GM15510 (cell line): ENCODE data around the gene SGMS1.

ENCODE experiments used
- POLR2A ChIP-seq: IDR thresholded peaks from 3 replicates; pipeline ENCODE4 v1.6.1; 2011; ENCODE audit warnings: borderline replicate concordance; ENCODE audit not compliant: insufficient read length; ENCODE audit errors: extremely low read depth

SGMS1 gene

GRCh38 chr10:50304660-50305059 is 319.1 kb downstream of the SGMS1 start:
- no peak for TF ChIP-seq POLR2A

- no peak for TF ChIP-seq POLR2A
Measured at GRCh38 chr10:50299948-50300669, 323.6 kb downstream of the SGMS1 start.

DNA sequence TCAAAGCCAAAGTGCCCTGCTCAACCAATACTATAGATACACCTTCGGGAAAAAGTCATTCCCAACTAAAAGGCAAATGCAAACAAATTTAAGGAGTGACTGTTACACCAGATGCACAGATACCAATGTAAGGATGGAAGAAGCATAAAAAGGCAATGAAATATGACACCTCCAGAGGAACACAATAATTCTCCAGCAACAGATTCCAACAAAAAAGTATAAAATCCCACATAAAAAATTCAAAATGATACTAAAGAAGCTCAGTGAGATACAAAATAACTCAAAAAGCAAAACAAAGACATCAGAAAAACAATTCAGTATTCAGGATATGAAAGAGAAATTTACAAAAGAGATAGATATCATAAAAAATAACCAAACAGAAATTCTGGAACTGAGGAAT is 328.4 kb downstream of the SGMS1 start:
- no peak for TF ChIP-seq POLR2A

- TF ChIP-seq POLR2A: no peak
Measured at GRCh38 chr10:50294582-50294981, 329.2 kb downstream of the SGMS1 start.

GRCh38 chr10:50293513-50294313 is 330.0 kb downstream of the SGMS1 start:
- TF ChIP-seq POLR2A: no peak

DNA sequence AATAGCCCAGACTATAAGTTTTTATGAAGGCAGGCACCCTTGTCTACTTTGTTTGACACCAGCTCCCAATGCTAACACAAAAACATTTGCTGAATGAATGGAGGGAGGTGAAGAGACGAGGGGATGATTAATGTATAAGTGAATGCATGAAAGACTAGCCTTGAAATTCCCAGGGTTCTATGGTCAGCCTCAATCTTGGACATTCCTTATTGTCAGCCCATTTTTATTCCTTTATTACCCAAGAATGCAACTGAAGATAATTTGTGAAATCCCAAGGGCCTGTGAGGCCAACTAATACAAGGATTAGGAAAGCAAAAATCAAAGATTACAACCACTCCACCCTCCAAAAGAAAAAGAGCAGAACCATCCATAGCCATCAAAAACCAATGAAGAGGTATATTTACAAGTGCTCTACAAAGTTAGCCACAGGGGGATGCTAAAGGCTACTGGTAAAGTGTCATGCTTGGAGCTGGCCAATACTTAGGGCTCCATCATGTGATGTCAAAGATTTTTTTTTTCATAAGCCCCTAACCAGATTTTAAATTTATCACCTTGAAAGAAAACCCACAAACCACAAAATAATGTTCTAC is 332.4 kb downstream of the SGMS1 start:
- TF ChIP-seq POLR2A: no peak

- TF ChIP-seq POLR2A: no peak
Measured at GRCh38 chr10:50289196-50289595, 334.6 kb downstream of the SGMS1 start.

- no peak for TF ChIP-seq POLR2A
Measured at GRCh38 chr10:50286996-50287803, 336.6 kb downstream of the SGMS1 start.

GRCh38 chr10:50286517-50286916 is 337.2 kb downstream of the SGMS1 start:
- TF ChIP-seq POLR2A: no peak

DNA sequence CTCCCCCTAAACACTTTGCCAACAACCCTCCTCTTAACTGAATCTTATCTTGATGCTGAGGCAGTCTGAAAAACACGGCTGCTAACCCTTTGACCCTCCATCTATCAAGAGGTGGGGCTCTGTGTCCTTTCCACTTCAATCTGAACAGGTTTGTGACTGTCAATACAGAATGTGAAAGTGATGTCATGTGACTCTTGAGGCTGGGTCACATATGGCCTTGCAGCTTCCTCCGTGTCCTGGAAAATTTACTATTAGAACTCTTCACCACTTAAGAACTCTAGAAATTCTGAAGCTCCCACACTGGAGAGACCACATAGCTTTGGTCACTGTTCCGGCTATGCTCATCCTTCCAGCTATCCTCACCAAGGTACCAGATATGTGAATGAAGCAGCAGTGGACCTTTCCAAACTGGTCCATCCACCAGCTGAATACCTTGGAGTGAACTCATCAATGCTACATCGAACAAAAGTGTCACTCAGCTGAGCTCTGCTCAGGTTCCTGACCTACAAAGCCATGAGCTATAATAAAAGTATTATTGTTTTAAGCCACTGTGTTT is 341.7 kb downstream of the SGMS1 start:
- no peak for TF ChIP-seq POLR2A

- TF ChIP-seq POLR2A: no peak
Measured at GRCh38 chr10:50281210-50281966, 342.4 kb downstream of the SGMS1 start.

DNA sequence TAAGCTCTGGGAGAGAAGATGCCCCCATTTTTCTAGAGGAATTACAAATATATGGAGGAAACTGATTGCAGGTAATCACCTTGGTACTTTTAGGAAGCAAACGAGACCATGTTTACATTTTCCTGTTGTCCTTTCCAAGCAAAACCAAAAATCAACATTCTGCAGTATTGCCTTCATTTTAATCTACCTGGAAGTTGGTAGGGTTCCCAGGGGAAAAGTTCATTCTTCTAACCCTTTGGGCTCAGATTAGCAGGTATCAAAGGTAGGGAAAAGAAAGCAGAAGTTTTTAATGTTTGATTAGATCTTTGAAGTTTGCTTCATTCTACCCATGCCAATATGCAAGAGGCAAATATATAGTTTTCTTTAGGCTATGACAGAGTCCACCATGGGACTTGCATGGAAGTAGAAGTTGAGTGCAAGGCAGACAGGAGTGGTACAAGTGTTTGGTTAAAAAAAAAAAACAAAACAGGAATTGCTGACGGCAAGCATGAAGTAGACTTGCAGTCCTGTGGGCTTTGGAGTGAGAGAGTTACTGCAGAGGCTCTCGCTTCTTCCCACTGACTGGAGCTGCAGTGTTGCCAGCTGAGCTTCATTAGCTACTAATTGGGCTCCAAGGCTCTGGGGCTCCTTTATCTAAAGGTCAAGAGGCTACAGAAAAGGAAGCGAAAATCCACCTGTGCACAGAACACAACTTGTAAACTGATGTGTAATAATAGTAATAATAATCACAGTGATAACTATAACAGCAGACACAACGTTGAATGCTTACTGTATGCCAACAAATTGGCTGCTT is 343.5 kb downstream of the SGMS1 start:
- TF ChIP-seq POLR2A: no peak

GRCh38 chr10:50279489-50279888 is 344.3 kb downstream of the SGMS1 start:
- no peak for TF ChIP-seq POLR2A
